NCI-H1105 treated with DMSO at 0.1 percent for 48 hours (cell line): Measurements from ENCODE around the gene LCOR.
"Not testable (repeated sequence)": the region's sequence is repeated elsewhere in the genome, so short reads cannot be mapped to it uniquely, and the experiment has no call there.

ENCODE experiments used
- DNase-seq: peaks from one replicate; lab custom pipeline; 2025; lab: John Stamatoyannopoulos, UW

Gene LCOR

GRCh38 chr10:96935810-96936209, 103.7 kb downstream of the LCOR start:
- DNase-seq, result no peak

DNA sequence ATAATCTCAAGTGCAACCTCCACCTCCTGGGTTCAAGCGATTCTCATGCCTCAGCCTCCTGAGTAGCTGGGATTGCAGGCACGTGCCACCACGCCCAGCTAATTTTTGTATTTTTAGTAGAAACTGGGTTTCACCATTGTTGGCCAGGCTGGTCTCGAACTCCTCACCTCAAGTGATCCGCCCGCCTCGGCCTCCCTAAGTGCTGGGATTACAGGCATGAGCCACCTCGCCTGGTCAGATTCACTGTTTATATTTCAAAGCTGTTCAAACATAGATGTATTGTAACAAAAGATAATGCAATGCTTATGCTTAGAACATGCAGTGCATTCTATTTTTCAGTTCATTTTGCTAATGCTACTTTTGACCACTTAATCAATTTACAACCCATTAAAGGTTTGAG, 111.1 kb downstream of the LCOR start:
- DNase-seq, result not testable (repeated sequence)

DNA sequence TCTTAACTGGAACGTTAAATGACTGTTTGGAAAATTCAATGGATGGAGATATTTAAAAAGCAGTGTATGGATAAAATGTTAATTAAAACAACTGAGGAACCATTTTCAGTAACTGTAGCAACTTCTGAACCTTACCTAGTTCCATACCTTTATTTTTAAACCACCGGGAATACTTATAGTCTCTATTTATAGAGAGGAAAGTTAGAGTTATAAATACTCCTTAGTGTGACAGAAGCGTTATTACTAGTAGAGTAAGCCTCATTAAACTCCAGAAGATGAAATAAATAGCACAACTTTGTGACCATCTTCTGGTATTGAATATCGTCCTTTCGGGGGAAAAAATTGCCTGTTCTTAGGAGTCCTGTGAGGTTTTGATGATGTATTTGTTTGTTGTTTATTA, 114.9 kb downstream of the LCOR start:
- no peak for DNase-seq

GRCh38 chr10:96949039-96949683, 117.1 kb downstream of the LCOR start:
- no peak for DNase-seq

GRCh38 chr10:96951954-96952353, 119.9 kb downstream of the LCOR start:
- no peak for DNase-seq

DNA sequence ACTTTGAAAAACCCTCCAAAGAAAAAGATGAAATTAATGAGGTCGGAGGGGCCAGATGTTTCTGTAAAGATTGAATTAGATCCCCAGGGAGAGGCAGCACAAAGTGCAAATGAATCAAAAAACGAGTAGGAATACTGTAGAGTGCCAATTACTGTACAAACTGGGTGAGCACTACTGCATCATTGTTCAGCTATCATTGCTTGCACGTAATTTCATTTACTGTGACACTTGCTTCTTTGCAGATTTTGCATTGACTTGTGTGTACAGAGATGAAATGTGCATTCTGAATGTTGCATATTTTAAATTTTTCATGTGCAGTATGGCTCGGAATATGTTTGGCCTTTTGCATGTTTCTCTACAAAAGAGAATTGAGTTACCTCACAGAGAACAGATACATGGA, 123.7 kb downstream of the LCOR start:
- no peak for DNase-seq

DNA sequence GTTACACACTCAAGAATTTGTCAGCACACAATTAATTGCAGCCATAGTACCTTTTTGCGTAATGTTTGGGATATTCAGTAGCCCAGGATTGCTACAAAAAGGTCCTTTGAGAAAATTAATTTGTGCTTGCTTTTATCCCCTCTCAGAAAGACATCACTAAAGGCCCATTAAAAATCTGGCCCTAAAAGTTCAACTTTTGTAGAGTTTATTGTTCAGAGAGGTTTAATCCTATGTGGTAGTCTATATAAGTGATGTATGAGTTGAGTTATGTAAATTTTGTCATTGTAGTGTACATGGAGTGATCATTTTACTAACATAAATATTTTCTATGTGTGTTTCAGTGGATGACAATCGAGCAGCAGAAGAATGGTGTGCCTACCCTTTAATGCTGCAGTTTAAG, 126.0 kb downstream of the LCOR start:
- DNase-seq, result no peak

- no peak for DNase-seq
These were observed 127.6 kb downstream of the LCOR start for GRCh38 chr10:96959733-96960132.

- no peak for DNase-seq
These were observed 128.8 kb downstream of the LCOR start for GRCh38 chr10:96960872-96961271.

DNA sequence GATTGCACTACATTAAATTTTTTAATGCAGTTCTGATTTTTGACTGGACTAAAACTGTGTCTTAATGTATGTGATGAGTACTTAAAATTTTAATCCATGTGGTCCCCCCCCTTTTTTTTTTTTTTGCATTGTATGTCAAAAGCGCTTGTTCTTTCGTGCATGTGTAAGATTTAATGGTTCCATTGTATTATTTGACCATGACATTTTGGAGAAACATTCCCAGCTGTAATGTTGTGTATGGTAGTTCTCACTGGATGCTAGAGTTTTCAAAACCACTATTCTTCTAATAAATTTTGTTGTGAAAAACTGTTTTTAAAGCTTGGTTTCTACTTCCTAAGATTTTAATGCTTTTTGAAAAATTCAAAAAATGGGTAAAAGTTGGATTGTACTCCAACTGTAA, 132.0 kb downstream of the LCOR start:
- DNase-seq, result no peak

- DNase-seq, result no peak
These were observed 135.7 kb downstream of the LCOR start for GRCh38 chr10:96967847-96968246.

GRCh38 chr10:96968682-96969423, 136.8 kb downstream of the LCOR start:
- DNase-seq, result no peak

GRCh38 chr10:96971324-96971723, 139.2 kb downstream of the LCOR start:
- no peak for DNase-seq

DNA sequence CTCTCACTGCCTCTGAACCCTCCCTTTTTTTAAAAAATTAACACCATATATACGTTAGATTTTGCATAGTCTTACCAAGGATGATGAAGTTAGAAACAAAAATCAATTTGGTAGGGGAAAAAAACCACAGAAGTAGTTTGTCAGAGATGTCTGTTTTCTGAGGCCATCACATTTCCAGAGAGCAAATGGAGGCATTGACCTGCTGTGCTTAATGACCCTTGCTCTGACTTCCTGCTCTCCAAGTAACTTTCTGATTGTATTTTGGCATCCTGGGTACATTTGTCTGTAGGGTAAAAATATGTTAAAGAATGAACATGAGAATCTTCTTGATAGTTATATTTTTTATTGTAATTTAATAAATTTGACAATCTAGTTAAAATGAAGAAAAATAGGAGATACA, 140.2 kb downstream of the LCOR start:
- no peak for DNase-seq

- DNase-seq, result no peak
These were observed 142.0 kb downstream of the LCOR start for GRCh38 chr10:96973809-96974747.

- DNase-seq, result no peak
These were observed 143.0 kb downstream of the LCOR start for GRCh38 chr10:96975136-96975535.

DNA sequence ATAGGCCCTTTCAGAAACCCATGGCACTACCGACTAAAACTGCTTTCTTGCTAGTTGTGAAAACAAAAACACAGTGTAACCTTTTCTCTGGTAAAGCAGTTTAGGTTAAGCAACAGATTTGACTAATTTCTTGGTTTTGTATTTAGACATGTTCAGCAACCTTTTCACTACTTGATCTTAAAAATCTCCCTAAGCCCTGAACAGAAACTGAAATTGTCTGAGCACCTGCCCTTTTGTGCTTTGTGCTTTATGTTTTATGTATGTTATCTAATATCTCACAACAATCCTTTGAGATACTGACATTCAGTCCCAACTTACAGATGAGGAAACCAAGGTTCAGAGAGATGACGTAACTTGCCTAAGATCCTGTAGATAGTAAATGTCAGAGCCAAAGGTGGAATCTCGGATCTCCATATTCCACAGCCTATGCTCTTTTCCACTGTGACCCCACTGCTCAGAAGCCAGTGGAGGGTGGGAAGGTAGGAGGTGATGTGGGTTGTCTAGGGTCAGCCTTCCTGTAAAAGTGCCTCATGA, 146.6 kb downstream of the LCOR start:
- DNase-seq, result no peak

DNA sequence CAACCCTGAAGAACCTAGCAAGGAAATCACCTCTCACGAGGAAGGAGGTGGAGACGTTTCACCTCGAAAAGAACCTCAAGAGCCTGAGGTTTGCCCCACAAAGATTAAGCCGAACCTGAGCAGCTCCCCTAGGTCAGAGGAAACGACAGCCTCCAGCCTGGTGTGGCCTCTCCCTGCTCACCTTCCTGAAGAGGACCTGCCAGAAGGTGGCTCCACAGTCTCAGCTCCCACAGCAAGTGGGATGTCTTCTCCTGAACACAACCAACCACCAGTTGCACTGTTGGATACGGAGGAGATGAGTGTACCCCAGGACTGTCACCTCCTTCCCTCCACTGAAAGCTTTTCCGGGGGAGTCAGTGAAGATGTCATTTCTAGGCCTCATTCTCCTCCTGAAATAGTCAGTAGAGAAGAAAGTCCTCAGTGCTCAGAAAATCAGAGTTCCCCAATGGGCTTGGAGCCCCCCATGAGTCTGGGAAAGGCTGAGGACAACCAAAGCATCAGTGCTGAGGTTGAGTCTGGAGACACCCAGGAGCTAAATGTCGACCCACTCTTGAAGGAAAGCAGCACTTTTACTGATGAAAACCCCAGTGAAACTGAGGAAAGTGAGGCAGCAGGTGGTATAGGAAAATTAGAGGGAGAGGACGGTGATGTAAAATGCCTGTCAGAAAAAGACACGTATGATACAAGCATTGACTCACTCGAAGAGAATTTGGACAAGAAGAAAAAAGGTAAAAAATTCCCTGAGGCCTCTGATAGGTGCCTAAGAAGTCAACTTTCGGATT, 150.2 kb downstream of the LCOR start:
- DNase-seq, result no peak

- no peak for DNase-seq
These were observed 152.5 kb downstream of the LCOR start for GRCh38 chr10:96984541-96985131.

DNA sequence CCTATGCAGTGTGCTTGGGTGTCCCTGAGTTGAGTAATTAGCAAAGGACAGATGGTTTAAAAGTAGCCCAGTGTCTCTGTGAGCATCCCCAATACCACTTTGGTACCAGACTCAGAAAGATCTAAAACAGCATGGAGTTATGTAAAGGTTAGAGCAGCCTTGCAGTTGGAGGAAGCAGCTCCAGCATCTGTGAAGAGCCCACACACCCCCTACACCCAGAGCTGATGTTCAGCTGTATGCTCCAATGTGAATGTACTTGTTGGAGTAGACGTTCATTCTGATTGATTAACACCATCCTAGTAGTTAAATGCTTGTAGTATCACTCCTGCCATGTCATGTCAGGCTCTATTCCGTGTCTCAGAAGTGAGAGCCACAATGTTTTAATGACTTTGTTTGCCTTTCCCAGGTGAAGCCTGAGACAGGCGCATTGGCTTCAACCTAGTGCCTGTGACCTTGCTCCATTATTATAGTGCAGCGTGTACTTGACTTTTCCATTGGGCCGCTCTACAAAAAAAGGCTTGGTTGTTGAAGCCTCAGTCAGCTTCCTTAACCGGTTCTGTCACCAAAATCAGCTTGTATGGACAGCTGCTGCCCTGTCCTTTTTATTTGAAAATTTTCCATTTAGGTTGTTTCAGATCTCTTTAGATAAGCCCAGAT, 154.2 kb downstream of the LCOR start:
- no peak for DNase-seq
